HG02588 (cell line): ENCODE results near the gene SPEN.

Experiments
- ATAC-seq: cut with Tn5 transposase; IDR thresholded peaks from one replicate; pipeline ENCODE4 v1.9.1; 2021; ENCODE audit warnings: mild to moderate bottlenecking, moderate library complexity; ENCODE audit not compliant: unreplicated experiment

Gene SPEN

DNA sequence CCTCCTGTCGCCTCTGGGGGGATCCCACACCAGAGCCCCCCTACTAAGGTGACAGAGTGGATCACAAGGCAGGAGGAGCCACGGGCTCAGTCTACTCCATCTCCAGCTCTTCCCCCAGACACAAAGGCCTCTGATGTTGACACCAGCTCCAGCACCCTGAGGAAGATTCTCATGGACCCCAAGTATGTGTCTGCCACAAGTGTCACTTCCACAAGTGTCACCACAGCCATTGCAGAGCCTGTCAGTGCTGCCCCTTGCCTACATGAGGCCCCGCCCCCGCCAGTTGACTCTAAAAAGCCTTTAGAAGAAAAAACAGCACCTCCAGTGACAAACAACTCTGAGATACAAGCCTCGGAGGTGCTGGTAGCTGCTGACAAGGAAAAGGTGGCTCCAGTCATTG, 86.2 kb downstream of the SPEN start:
- no peak for ATAC-seq

GRCh38 chr1:15934211-15935055, 86.9 kb downstream of the SPEN start:
- ATAC-seq = no peak

DNA sequence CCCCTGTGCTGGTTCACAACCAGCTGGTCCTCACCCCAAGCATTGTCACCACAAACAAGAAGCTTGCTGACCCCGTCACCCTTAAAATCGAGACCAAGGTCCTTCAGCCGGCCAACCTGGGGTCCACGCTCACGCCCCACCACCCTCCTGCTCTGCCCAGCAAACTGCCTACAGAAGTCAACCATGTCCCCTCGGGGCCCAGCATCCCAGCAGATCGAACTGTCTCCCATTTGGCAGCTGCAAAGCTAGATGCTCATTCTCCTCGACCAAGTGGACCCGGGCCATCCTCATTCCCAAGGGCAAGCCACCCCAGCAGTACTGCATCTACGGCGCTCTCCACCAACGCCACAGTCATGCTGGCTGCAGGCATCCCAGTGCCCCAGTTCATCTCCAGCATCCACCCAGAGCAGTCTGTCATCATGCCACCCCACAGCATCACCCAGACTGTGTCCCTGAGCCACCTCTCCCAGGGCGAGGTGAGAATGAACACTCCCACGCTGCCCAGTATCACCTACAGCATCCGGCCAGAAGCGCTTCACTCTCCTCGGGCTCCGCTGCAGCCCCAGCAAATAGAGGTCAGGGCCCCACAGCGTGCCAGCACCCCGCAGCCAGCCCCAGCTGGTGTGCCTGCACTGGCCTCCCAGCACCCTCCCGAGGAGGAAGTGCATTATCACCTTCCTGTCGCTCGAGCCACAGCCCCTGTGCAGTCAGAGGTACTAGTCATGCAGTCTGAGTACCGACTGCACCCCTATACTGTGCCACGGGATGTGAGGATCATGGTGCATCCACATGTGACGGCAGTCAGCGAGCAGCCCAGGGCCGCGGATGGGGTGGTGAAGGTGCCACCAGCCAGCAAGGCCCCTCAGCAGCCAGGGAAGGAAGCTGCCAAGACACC, 87.8 kb downstream of the SPEN start:
- no peak for ATAC-seq

- no peak for ATAC-seq
Observed at GRCh38 chr1:15936025-15936424, 88.5 kb downstream of the SPEN start.

DNA sequence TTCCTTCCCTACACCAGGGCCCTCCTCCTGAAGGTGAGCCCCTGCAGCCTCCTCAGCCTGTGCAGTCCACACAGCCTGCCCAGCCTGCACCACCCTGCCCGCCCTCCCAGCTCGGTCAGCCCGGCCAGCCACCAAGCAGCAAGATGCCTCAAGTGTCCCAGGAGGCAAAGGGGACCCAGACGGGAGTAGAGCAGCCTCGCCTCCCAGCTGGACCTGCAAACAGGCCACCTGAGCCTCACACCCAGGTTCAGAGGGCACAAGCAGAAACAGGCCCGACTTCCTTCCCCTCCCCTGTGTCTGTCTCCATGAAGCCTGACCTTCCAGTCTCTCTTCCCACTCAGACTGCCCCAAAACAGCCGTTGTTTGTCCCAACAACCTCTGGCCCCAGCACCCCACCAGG, 89.6 kb downstream of the SPEN start:
- no peak for ATAC-seq

DNA sequence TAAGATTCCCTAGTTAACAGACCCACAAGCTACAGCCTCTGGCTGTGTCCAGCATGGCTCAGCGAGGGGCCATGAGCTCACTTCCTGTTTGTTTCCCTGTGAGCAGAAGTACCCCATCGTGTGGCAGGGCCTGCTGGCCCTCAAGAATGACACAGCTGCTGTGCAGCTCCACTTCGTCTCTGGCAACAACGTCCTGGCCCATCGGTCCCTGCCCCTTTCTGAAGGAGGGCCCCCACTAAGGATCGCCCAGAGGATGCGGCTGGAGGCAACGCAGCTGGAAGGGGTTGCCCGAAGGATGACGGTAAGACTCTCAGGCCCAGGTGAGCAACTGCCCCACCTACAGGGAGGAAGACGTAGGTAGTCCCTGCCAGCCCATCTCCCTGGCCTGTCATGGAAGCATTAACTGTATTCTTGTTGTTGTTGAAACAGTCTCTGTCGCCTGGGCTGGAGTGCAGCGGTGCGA, 90.2 kb downstream of the SPEN start:
- ATAC-seq = no peak

DNA sequence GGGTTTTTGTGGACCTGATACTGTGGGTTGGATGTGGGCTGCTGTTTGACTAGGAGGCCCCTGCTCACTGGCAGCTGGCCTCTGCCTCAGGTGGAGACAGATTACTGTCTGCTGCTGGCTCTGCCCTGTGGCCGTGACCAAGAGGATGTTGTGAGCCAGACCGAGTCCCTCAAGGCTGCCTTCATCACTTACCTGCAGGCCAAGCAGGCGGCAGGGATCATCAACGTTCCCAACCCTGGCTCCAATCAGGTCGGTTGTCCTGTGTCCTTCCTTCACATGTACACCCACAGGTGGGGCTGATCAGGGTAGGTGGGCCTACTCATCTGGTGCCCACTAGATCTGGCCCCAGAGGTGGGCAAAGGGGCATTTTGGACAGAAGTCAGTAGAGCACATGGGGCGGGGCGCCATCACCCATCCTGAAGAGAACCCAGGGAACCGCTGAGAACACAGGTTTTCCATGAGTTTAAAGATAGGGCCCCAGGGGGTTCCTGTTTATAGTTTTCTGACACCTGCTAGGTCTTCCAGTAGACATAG, 91.2 kb downstream of the SPEN start:
- no peak for ATAC-seq

GRCh38 chr1:15939181-15940109, 91.9 kb downstream of the SPEN start:
- ATAC-seq = no peak

GRCh38 chr1:15940110-15941043, 92.9 kb downstream of the SPEN start:
- ATAC-seq = no peak

- no peak for ATAC-seq
Observed at GRCh38 chr1:15941044-15941840, 93.7 kb downstream of the SPEN start.

- ATAC-seq = no peak
Observed at GRCh38 chr1:15941899-15942660, 94.6 kb downstream of the SPEN start.

DNA sequence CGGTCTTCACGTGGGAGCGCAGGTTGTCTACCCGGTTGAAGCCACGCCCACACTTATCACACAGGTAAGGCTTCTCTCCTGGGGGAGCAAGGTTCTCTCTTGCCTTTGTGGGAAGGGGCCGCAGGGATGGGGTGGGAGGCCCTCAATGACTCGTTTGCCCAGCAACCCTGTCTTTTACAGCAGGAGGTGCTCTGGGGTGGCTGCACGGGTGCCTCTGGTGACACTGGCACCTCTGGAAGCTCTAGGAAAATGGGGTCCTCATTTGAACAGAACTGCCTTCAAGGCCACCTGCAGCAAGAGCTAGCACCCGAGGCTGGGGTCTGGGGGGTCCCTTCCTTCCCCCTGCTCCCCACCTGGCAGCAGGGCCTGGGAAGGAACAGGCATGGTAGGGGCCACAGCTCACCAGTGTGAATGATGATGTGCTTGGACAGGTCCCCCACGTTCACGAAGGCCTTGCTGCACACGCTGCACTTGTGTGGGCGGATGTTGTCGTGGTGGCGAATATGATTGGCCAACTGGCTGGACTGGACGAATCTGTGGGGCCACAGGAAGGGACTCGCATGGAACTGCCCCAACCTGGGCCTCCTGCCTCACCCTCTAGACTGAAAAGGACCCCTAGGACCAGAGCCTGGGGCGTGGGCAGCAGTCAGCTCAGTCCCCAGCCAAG, 95.3 kb downstream of the SPEN start:
- ATAC-seq = no peak

GRCh38 chr1:15943328-15943991, 96.0 kb downstream of the SPEN start:
- no peak for ATAC-seq

- no peak for ATAC-seq
Observed at GRCh38 chr1:15943992-15944307, 96.4 kb downstream of the SPEN start.

GRCh38 chr1:15944308-15945010, 97.0 kb downstream of the SPEN start:
- no peak for ATAC-seq
